ENCODE data around the gene ETFDH.

The ETFDH gene

DNA sequence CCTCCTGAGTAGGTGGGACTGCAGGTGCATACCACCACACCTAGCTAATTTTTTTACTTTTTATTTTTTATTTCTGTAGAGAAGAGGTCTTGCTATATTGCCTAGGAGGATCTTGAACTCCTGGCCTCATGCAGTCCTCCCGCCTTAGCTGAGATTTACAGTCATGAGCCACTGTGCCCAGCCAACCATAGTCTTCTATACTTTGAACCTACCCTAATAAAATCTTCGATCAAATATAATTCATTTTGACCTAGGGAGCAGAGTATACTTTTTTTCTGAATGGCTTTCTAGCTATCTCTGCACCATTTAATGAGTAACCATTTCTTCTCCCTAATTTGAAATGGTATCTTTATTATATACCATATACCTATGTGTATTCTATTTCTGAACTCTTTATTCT is 6.7 kb downstream of the ETFDH start:
- Histone ChIP-seq H2AFZ (ENCODE audit: low read depth, low read length) (no peak overlapping the region), H3K9me3 (ENCODE audit: insufficient read depth, low read length) (no peaks in the 10 kb centered on the region), H4K20me1 (ENCODE audit: insufficient read depth, low read length) (no peaks in the 10 kb centered on the region), H3K4me2 (ENCODE audit: low read length) (no peak overlapping the region), H3K4me3 (ENCODE audit: low read length) (no peak overlapping the region), H3K4me1 (ENCODE audit: low read length) (no peaks in the 10 kb centered on the region), H3K27me3 (ENCODE audit: low read depth, low read length) (no peaks in the 10 kb centered on the region), H3K79me2 (ENCODE audit: low read length) (peaks cover 1% of the 10 kb centered on the region; the same call in 1 of the 2 replicates), H3K36me3 (replicated peaks; ENCODE audit: low read depth, low read length) (no peaks in the 10 kb centered on the region), H3K27ac (ENCODE audit: low read length) (no peak overlapping the region), H3K9ac (ENCODE audit: low read length) (no peak overlapping the region)
- TF ChIP-seq, protein P1, sequence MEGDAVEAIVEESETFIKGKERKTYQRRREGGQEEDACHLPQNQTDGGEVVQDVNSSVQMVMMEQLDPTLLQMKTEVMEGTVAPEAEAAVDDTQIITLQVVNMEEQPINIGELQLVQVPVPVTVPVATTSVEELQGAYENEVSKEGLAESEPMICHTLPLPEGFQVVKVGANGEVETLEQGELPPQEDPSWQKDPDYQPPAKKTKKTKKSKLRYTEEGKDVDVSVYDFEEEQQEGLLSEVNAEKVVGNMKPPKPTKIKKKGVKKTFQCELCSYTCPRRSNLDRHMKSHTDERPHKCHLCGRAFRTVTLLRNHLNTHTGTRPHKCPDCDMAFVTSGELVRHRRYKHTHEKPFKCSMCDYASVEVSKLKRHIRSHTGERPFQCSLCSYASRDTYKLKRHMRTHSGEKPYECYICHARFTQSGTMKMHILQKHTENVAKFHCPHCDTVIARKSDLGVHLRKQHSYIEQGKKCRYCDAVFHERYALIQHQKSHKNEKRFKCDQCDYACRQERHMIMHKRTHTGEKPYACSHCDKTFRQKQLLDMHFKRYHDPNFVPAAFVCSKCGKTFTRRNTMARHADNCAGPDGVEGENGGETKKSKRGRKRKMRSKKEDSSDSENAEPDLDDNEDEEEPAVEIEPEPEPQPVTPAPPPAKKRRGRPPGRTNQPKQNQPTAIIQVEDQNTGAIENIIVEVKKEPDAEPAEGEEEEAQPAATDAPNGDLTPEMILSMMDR (IDR thresholded peaks at IDR 0.05; ENCODE audit: low read depth, low read length): no peak
- no peak for TF ChIP-seq EZH2phosphoT487 (IDR thresholded peaks at IDR 0.05; ENCODE audit: low read depth)

DNA sequence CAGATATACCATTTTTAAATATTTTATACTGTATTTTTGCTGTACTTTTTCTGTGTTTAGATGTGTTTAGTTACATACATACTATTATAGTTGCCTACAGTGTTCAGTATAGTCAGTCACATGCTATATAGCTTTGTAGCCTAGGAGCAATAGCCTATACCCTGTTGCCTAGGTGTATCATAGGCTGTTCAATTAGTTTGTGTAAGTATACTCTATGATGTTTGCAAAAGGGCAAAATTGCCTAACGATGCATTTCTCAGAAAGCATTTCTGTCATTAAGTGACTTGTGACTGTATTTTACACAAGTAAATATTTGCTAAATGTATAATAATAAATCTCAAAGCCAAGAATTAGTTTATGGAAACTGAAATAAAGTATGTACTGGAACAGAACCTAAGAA is 9.5 kb downstream of the ETFDH start:
- TF ChIP-seq, protein P1 (IDR thresholded peaks at IDR 0.05; ENCODE audit: low read depth, low read length): no peak
- no peak for TF ChIP-seq EZH2phosphoT487 (IDR thresholded peaks at IDR 0.05; ENCODE audit: low read depth)
- Histone ChIP-seq H3K4me3 (ENCODE audit: low read length) (no peak overlapping the region), H3K9me3 (ENCODE audit: insufficient read depth, low read length) (no peaks in the 10 kb centered on the region), H3K79me2 (ENCODE audit: low read length) (no peaks in the 10 kb centered on the region), H4K20me1 (ENCODE audit: insufficient read depth, low read length) (no peaks in the 10 kb centered on the region), H3K27me3 (ENCODE audit: low read depth, low read length) (no peaks in the 10 kb centered on the region), H3K27ac (ENCODE audit: low read length) (no peak overlapping the region), H3K4me1 (ENCODE audit: low read length) (no peaks in the 10 kb centered on the region), H3K9ac (ENCODE audit: low read length) (no peak overlapping the region), H2AFZ (ENCODE audit: low read depth, low read length) (no peak overlapping the region), H3K4me2 (ENCODE audit: low read length) (no peak overlapping the region), H3K36me3 (replicated peaks; ENCODE audit: low read depth, low read length) (peaks cover 3% of the 10 kb centered on the region)

DNA sequence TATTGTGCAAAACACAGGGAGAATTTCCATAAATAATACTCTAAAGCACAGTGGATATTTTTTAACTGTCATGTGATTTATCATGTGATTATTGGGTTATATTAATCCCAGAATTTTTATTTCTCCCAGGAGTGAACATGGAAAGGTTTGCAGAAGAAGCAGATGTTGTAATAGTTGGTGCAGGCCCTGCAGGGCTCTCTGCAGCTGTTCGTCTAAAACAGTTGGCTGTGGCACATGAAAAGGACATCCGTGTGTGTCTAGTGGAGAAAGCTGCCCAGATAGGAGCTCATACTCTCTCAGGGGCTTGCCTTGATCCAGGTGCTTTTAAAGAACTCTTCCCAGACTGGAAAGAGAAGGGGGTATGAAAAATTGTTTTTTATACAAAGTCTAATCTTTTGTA is 10.0 kb downstream of the ETFDH start:
- no peaks in the 10 kb centered on the region for H3K9me3 ChIP-seq (ENCODE audit: insufficient read depth, low read length)
- TF ChIP-seq, protein P1 (IDR thresholded peaks at IDR 0.05; ENCODE audit: low read depth, low read length): no peak
- no peak for TF ChIP-seq EZH2phosphoT487 (IDR thresholded peaks at IDR 0.05; ENCODE audit: low read depth)
- H3K36me3 ChIP-seq (replicated peaks; ENCODE audit: low read depth, low read length): peaks cover 3% of the 10 kb centered on the region

DNA sequence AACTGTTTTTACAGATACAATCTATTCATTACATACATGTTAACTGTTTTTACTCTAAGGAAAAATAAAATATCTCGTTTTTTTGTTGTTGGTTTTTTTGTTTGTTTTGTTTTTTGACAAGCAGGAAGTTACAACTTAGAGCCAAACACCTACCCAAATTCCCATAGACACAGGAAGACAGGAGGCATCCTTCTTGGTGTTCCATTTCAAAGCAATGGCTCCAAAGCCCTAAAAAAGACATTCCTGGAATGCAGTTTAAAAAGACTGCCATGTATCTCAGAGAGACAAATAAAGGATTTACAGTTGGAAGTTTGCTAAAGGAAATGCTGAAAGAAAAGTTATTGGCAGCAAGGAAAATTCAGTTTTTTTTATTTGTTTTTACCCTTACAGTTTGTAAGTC is 16.7 kb downstream of the ETFDH start:
- Histone ChIP-seq H3K4me1 (ENCODE audit: low read length) (no peaks in the 10 kb centered on the region), H3K4me2 (ENCODE audit: low read length) (no peak overlapping the region), H3K79me2 (ENCODE audit: low read length) (no peaks in the 10 kb centered on the region), H3K36me3 (replicated peaks; ENCODE audit: low read depth, low read length) (peaks cover 3% of the 10 kb centered on the region), H3K27me3 (ENCODE audit: low read depth, low read length) (no peaks in the 10 kb centered on the region), H3K9me3 (ENCODE audit: insufficient read depth, low read length) (no peaks in the 10 kb centered on the region), H3K27ac (ENCODE audit: low read length) (no peak overlapping the region), H3K4me3 (ENCODE audit: low read length) (no peak overlapping the region), H2AFZ (ENCODE audit: low read depth, low read length) (no peak overlapping the region), H4K20me1 (ENCODE audit: insufficient read depth, low read length) (no peaks in the 10 kb centered on the region), H3K9ac (ENCODE audit: low read length) (no peak overlapping the region)
- no peak for TF ChIP-seq EZH2phosphoT487 (IDR thresholded peaks at IDR 0.05; ENCODE audit: low read depth)
- TF ChIP-seq, protein P1 (IDR thresholded peaks at IDR 0.05; ENCODE audit: low read depth, low read length): no peak

More for the DNA sequence above, 10.0 kb downstream of the ETFDH start:
- Histone ChIP-seq H3K4me3 (ENCODE audit: low read length) (no peak overlapping the region), H3K27ac (ENCODE audit: low read length) (no peak overlapping the region), H3K9ac (ENCODE audit: low read length) (no peak overlapping the region), H4K20me1 (ENCODE audit: insufficient read depth, low read length) (no peaks in the 10 kb centered on the region), H3K4me2 (ENCODE audit: low read length) (no peak overlapping the region), H3K27me3 (ENCODE audit: low read depth, low read length) (no peaks in the 10 kb centered on the region), H3K79me2 (ENCODE audit: low read length) (no peaks in the 10 kb centered on the region), H2AFZ (ENCODE audit: low read depth, low read length) (no peak overlapping the region), H3K4me1 (ENCODE audit: low read length) (no peaks in the 10 kb centered on the region)

Measured in OCI-LY3 (cell line).